Psoas muscle (tissue), 8 donors: ENCODE measurements around the gene RDM1. TPM values are rescaled to one million over a fixed set of nuclear protein-coding genes. Genes with fewer than 3 reads are reported as not detected.

ENCODE experiments used
- ATAC-seq, 4 donors: fragments of 200-7000 bp; cut with Tn5 transposase; one replicate each; pipeline ENCODE4 v1.9.1; 2020; ENCODE audit warnings: moderate library complexity in 3 of 4, mild to moderate bottlenecking in 2 of 4
- DNase-seq, 2 donors: peaks; one replicate each; pipeline ENCODE4 v3.0.0-alpha.2; 2020
- H3K27ac ChIP-seq: fragments of 200-600 bp; one replicate; pipeline ENCODE4 v1.8.0; 2022
- H3K27me3 ChIP-seq, 3 donors: fragments of 200-600 bp in 1 of 3; one replicate each; pipeline versions ENCODE4 v1.6.1 to v1.8.0; 2013 to 2022; ENCODE audit warnings: low read length in 2 of 3, mild to moderate bottlenecking in 2 of 3, moderate library complexity in 1 of 3; ENCODE audit not compliant: insufficient read depth in 3 of 3
- H3K36me3 ChIP-seq, 2 donors: fragments of 200-600 bp in 1 of 2; one replicate each; pipeline versions ENCODE4 v1.6.1 to v1.8.0; 2013 to 2022; ENCODE audit warnings: low read depth in 1 of 2, mild to moderate bottlenecking in 1 of 2, moderate library complexity in 1 of 2; ENCODE audit not compliant: insufficient read depth in 1 of 2
- H3K4me1 ChIP-seq: fragments of 200-600 bp; one replicate; pipeline ENCODE4 v1.8.0; 2022
- H3K4me3 ChIP-seq: fragments of 200-600 bp; one replicate; pipeline ENCODE4 v1.8.0; 2022; ENCODE audit warnings: mild to moderate bottlenecking
- H3K9me3 ChIP-seq: fragments of 200-600 bp; one replicate; pipeline ENCODE4 v1.8.0; 2022
- CTCF ChIP-seq: fragments of 200-600 bp; IDR thresholded peaks from one replicate; pipeline ENCODE4 v1.8.0; 2022; ENCODE audit warnings: antibody characterized with exemption
- WGBS, 3 donors: extraction: QIAGEN DNeasy Blood & Tissue Kit; methylation state at CpG; one replicate each; pipeline versions ENCODE4 v1.1.6 to v1.1.7; 2013; 5-methylcytosine and 5-hydroxymethylcytosine counted together
- intact Hi-C, 2 donors: fragments of 100-400 bp; cut with DNase I; formaldehyde crosslinking; loops; one replicate each; pipeline versions ENCODE4 v1.11.0 to v1.14.2; 2022
- polyA plus RNA-seq, 3 donors: library from polyadenylated mRNA; stranded (reverse); fragments of 200-250 nt; gene quantifications; one replicate each; pipeline ENCODE4 v1.2.3, GENCODE V29; 2013
- total RNA-seq, 4 donors: library from RNA; stranded (reverse); fragmentation: NEBNext Ultra II Directional in 2 of 4; extraction: Animal tissue kit (Norgen Biotek cat#: 25700) in 2 of 4; gene quantifications; one replicate each; pipeline versions ENCODE4 v1.2.1 to v1.2.4, GENCODE V29; 2021 to 2023
- donor health status: healthy with polysubstance abuse.
- donor health status: DM: no; HTN: no; CAD: no; lungs with moderate emphysema.
- donor health status: Bipolar disorder and iron deficiency.
- donor health status: healthy.
- donor health status: DM: yes; HTN: yes; CAD: no.
- donor health status: DM: no; HTN: no; CAD: no.
- donor health status: DM: no; HTN: no; CAD: no.
- donor health status: DM: yes; HTN: yes; CAD: no.

The RDM1 gene
- total and polyA plus RNA-seq, 7 donors = not detected

- ATAC-seq = no peak
- no peak for DNase-seq
- Histone ChIP-seq H3K36me3 (no peaks in the 10 kb centered on the region), H3K4me1 (no peaks in the 10 kb centered on the region), H3K27ac (no peak overlapping the region), H3K4me3 (no peak overlapping the region), H3K27me3 (peaks cover 0 to 4% (median 0%) of the 10 kb centered on the region in 3 donors), H3K9me3 (no peaks in the 10 kb centered on the region)
- 88 to 93% (median 90%) methylated on average over 5 of the region's 5 CpGs for WGBS, 3 donors
- intact Hi-C loops = no loop called here
- no peak for TF ChIP-seq CTCF
These were observed 5.5 kb upstream of the RDM1 start for GRCh38 chr17:35936063-35936462.

GRCh38 chr17:35934760-35935159 is 4.2 kb upstream of the RDM1 start:
- Histone ChIP-seq H3K9me3 (no peaks in the 10 kb centered on the region), H3K4me1 (peaks cover 4% of the 10 kb centered on the region), H3K27me3 (peaks cover 0 to 11% (median 3%) of the 10 kb centered on the region in 3 donors), H3K4me3 (no peak overlapping the region), H3K36me3 (no peaks in the 10 kb centered on the region), H3K27ac (no peak overlapping the region)
- DNase-seq (no peak), ATAC-seq (no peak)
- WGBS, 3 donors = 81 to 88% (median 84%) methylated on average over 10 of the region's 10 CpGs
- intact Hi-C loops = no loop called here
- TF ChIP-seq CTCF = no peak

- DNase-seq (no peak), ATAC-seq (no peak)
- Histone ChIP-seq H3K9me3 (no peaks in the 10 kb centered on the region), H3K4me3 (no peak overlapping the region), H3K4me1 (peaks cover 4% of the 10 kb centered on the region), H3K27me3 (peaks cover 0 to 23% (median 4%) of the 10 kb centered on the region in 3 donors), H3K27ac (no peak overlapping the region), H3K36me3 (no peaks in the 10 kb centered on the region)
- intact Hi-C loops = no loop called here
- no peak for TF ChIP-seq CTCF
These were observed 2.0 kb upstream of the RDM1 start for GRCh38 chr17:35932586-35932985.

- H3K4me3 ChIP-seq = no peak overlapping the region
- no peaks in the 10 kb centered on the region for H3K9me3 ChIP-seq
- DNase-seq (no peak), ATAC-seq (no peak)
- peaks cover 0 to 23% (median 4%) of the 10 kb centered on the region in 3 donors for H3K27me3 ChIP-seq
- intact Hi-C loops = no loop called here
- peaks cover 4% of the 10 kb centered on the region for H3K4me1 ChIP-seq
- no peak for TF ChIP-seq CTCF
- H3K36me3 ChIP-seq = no peaks in the 10 kb centered on the region
- WGBS, 3 donors = 39 to 46% (median 45%) methylated on average over 6 of the region's 6 CpGs
- H3K27ac ChIP-seq = no peak overlapping the region
These were observed 1.3 kb upstream of the RDM1 start for GRCh38 chr17:35931794-35932425.

GRCh38 chr17:35927714-35928113 is 2.9 kb downstream of the RDM1 start:
- Histone ChIP-seq H3K9me3 (no peaks in the 10 kb centered on the region), H3K27ac (no peak overlapping the region), H3K4me1 (peaks cover 4% of the 10 kb centered on the region), H3K4me3 (no peak overlapping the region), H3K27me3 (peaks cover 0 to 23% (median 4%) of the 10 kb centered on the region in 3 donors), H3K36me3 (no peaks in the 10 kb centered on the region)
- ATAC-seq (no peak), DNase-seq (no peak)
- intact Hi-C loops = no loop called here
- TF ChIP-seq CTCF = no peak
